GM23248 (cell line): ENCODE results near the gene DOK5. TPM values are rescaled to one million over a fixed set of nuclear protein-coding genes. Genes with fewer than 3 reads are reported as not detected.

ENCODE experiments used
- DNase-seq: peaks from one replicate; pipeline ENCODE4 v3.0.0-alpha.2; 2015
- H2AFZ ChIP-seq: fragments of 200-600 bp; sonication (generic); 2 replicates; pipeline ENCODE4 v1.6.1; 2016; ENCODE audit warnings: antibody characterized with exemption
- H3F3A ChIP-seq: fragments of 200-600 bp; sonication (generic); 2 replicates; pipeline ENCODE4 v1.6.1; 2016; ENCODE audit warnings: mild to moderate bottlenecking, antibody characterized with exemption, mixed run types; ENCODE audit not compliant: insufficient read depth
- H3K27ac ChIP-seq: fragments of 200-600 bp; sonication (generic); 2 replicates; pipeline ENCODE4 v1.5.1; 2016; ENCODE audit warnings: mild to moderate bottlenecking
- H3K27me3 ChIP-seq: fragments of 200-600 bp; sonication (generic); replicated peaks from 2 replicates; pipeline ENCODE4 v1.6.1; 2016; ENCODE audit warnings: mild to moderate bottlenecking; ENCODE audit not compliant: insufficient read depth
- H3K36me3 ChIP-seq: fragments of 200-600 bp; sonication (generic); 2 replicates; pipeline ENCODE4 v1.6.1; 2016; ENCODE audit warnings: low read depth, mild to moderate bottlenecking
- H3K4me1 ChIP-seq: fragments of 200-600 bp; sonication (generic); 2 replicates; pipeline ENCODE4 v1.6.1; 2016; ENCODE audit warnings: mild to moderate bottlenecking; ENCODE audit not compliant: insufficient read depth
- H3K4me2 ChIP-seq: fragments of 200-600 bp; sonication (generic); one replicate; pipeline ENCODE4 v1.6.1; 2016; ENCODE audit warnings: mild to moderate bottlenecking; ENCODE audit not compliant: unreplicated experiment
- H3K4me3 ChIP-seq: fragments of 200-600 bp; sonication (generic); 2 replicates; pipeline ENCODE4 v1.5.1; 2016; ENCODE audit warnings: mild to moderate bottlenecking
- H3K79me2 ChIP-seq: fragments of 200-600 bp; sonication (generic); 2 replicates; pipeline ENCODE4 v1.6.1; 2016; ENCODE audit warnings: mild to moderate bottlenecking; ENCODE audit not compliant: insufficient read depth
- H3K9ac ChIP-seq: fragments of 200-600 bp; sonication (generic); 2 replicates; pipeline ENCODE4 v1.6.1; 2016; ENCODE audit warnings: mild to moderate bottlenecking
- H3K9me2 ChIP-seq: fragments of 200-600 bp; sonication (generic); 2 replicates; pipeline ENCODE4 v1.6.1; 2016; ENCODE audit warnings: mixed run types, mild to moderate bottlenecking, moderate library complexity; ENCODE audit not compliant: insufficient read depth
- H3K9me3 ChIP-seq: fragments of 200-600 bp; sonication (generic); one replicate; pipeline ENCODE4 v1.6.1; 2017; ENCODE audit warnings: low read depth
- H4K20me1 ChIP-seq: fragments of 200-600 bp; sonication (generic); 2 replicates; pipeline ENCODE4 v1.6.0; 2016; ENCODE audit not compliant: insufficient read depth
- EZH2 ChIP-seq: fragments of 200-600 bp; sonication (generic); IDR thresholded peaks from 2 replicates; pipeline ENCODE4 v1.6.1; 2018; ENCODE audit warnings: antibody characterized with exemption, mild to moderate bottlenecking; ENCODE audit not compliant: insufficient read depth, poor library complexity, severe bottlenecking
- EZH2phosphoT487 ChIP-seq: fragments of 200-600 bp; sonication (generic); IDR thresholded peaks from 2 replicates; pipeline ENCODE4 v1.6.1; 2018; ENCODE audit warnings: antibody characterized with exemption, moderate library complexity, mild to moderate bottlenecking, low read depth; ENCODE audit not compliant: insufficient read depth
- WGBS, 2 experiments: methylation state at CpG; one replicate each; pipeline ENCODE4 v1.1.6; 2015 to 2017; ENCODE audit warnings: low lambda C conversion rate in 2 of 2, low coverage in 1 of 2; ENCODE audit errors: missing lambda C conversion rate in 2 of 2; 5-methylcytosine and 5-hydroxymethylcytosine counted together
- in situ Hi-C: fragments of 300-500 bp; cut with MboI; formaldehyde crosslinking; loops from 2 replicates; pipeline ENCODE4 v1.15.0; 2020
- polyA plus RNA-seq: library from polyadenylated mRNA; unstranded; fragments of >200 nt; fragmentation: Nextera tagmentation; extraction: Ambion mirVana; gene quantifications from 2 replicates; pipeline ENCODE4 v1.2.1, GENCODE V29; 2016
- total RNA-seq: library from RNA; depleted of rRNA; stranded (reverse); fragments of >200 nt; shearing (Covaris generic); gene quantifications from 2 replicates; pipeline ENCODE4 v1.2.3, GENCODE V29; 2014

The DOK5 gene
- total and polyA plus RNA-seq, 2 experiments from 2014 or later: 10.8 to 16.1 TPM

DNA sequence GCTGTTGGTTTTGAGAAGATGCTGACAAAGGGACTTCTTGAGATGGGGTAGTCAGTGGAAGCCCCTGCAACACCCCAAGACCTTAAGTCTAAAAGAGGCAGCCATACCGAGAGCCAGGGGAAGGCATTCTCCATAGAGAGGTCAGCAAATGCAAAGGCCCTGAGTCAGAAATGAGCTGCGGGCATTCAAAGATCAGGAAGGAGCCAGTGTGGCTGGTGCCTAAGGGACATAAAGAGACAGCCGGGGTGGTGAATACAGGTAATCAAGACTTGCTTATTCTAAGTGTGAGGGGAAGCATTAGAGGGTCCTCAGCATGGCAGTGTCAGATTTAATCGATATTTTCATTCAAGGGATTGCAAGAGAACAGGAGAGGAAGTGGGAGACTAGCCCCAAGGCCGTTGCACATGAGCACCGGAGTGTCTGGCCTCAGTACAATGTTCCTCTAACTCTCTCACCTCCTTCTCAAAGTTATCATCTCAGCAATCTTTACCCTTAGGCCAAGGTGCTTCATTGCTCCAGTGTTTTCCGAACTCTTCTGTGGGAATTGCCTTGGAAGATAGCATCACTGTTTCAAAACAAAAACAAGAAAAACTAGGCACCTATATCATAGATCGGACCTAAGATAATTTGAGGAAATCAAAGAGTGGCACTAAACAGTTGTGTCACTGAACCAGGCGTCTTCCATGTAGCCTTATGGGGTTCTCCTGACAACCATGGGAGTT, 173.2 kb downstream of the DOK5 start:
- no peak for TF ChIP-seq EZH2phosphoT487
- no peak for TF ChIP-seq EZH2
- H3K9me3 ChIP-seq: no peaks in the 10 kb centered on the region
- no peak overlapping the region for H3K9ac ChIP-seq
- no peak overlapping the region for H3K4me3 ChIP-seq
- peaks cover 18% of the 10 kb centered on the region for H3K4me1 ChIP-seq
- H4K20me1 ChIP-seq: no peaks in the 10 kb centered on the region
- no peak overlapping the region for H2AFZ ChIP-seq
- H3K79me2 ChIP-seq: no peaks in the 10 kb centered on the region
- H3K27ac ChIP-seq: no peak overlapping the region
- no peaks in the 10 kb centered on the region for H3K36me3 ChIP-seq
- 81 to 84% methylated on average over 9 of the region's 9 CpGs for whole genome bisulfite sequencing, 2 experiments
- no peaks in the 10 kb centered on the region for H3K27me3 ChIP-seq
- no peak overlapping the region for H3K4me2 ChIP-seq
- H3K9me2 ChIP-seq: no peaks in the 10 kb centered on the region
- peaks cover 19% of the 10 kb centered on the region for H3F3A ChIP-seq
- no peak for DNase-seq
- in situ Hi-C loops: loop anchor here (5.0 to 10.0 kb wide), 3 partner anchors 174 to 534 kb away; partner anchors contain the start of gene DOK5

DNA sequence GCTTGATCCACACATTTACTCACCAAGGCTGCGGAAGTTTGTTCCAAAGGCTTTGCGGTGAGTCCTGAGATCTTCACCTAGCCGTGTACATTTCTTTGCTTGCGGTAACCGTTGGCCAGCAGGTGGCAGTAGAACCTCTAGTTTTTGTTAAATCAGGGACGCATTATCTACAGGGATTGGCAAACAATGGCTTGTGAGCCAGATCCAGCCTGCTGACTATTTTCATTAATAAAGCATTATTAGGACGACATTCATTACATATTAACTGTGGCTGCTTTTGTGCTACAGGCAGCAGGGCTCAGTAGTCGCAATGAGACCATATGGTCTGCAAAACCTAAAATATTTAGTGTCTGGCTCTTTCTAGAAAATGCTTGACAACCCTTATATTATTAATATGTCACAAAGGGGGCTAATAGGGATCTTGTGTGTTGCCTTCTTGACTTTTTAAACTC, 174.1 kb downstream of the DOK5 start:
- TF ChIP-seq EZH2 (no peak), EZH2phosphoT487 (no peak)
- no peaks in the 10 kb centered on the region for H3K79me2 ChIP-seq
- H3K4me3 ChIP-seq: no peak overlapping the region
- 27 to 32% methylated on average over 8 of the region's 8 CpGs for WGBS, 2 experiments
- H3K36me3 ChIP-seq: no peaks in the 10 kb centered on the region
- no peak overlapping the region for H2AFZ ChIP-seq
- no peaks in the 10 kb centered on the region for H3K9me2 ChIP-seq
- peak; percentile 83 for DNase-seq
- H3K9me3 ChIP-seq: no peaks in the 10 kb centered on the region
- peak overlapping the region; percentile 37 for H3K4me2 ChIP-seq
- H3K9ac ChIP-seq: peak overlapping the region; percentile 21
- in situ Hi-C loops: loop anchor here (5.0 to 10.0 kb wide), 3 partner anchors 175 to 535 kb away; partner anchors contain the start of gene DOK5
- no peaks in the 10 kb centered on the region for H3K27me3 ChIP-seq
- peaks cover 17% of the 10 kb centered on the region for H3K4me1 ChIP-seq
- peaks cover 19% of the 10 kb centered on the region for H3F3A ChIP-seq
- H4K20me1 ChIP-seq: no peaks in the 10 kb centered on the region
- peak overlapping the region; percentile 53 for H3K27ac ChIP-seq

DNA sequence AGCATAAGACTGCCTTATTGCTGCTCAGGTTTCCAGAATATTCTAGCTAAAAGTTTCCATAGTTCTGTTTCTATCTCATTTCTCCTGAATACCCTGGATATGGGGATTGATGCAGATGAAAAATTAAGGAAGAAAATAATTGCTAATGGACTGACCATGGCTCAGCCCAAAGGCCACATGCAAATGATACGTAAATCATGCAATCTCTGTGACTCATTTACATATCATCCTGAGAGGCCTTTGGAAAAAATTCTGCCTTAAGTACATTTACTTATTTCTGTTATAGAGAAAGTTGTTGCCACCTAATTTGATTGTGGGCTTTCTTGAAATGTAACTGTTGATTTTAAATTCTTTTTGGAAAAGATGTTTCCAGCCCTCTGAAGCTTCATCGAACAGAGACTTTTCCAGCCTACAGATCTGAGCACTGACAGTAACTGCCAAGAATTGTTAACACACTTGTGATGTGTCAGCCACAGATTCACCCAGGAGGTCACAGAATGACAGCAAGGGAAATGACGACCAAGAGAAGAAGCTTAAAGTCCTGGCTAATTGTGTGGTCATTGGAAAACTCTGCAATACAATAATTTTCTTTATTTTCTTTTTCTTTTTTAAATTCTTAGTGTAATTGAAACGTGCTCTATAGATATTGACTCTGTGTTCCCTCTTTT, 174.8 kb downstream of the DOK5 start:
- no peaks in the 10 kb centered on the region for H3K36me3 ChIP-seq

DNA sequence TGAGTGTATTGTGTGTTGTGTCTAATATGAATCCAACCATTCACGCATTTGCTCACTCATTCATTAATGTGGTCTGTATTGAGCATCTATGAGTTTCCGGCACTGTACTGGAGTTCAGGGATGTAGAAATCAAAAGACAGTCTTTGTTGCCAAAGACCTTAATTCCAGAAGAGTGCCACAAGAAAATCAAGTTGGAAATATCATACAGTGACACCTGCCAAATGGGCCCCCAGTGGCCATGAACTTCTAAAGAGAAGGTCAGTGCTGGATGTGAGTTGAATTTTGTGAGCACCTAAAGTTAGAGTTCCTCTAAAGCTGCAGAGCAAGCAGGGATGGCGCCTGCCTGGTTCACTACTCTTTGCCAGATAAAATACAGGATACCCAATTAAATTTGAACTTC, 175.9 kb downstream of the DOK5 start:
- no peak overlapping the region for H3K4me2 ChIP-seq
- no peaks in the 10 kb centered on the region for H4K20me1 ChIP-seq
- H3K4me3 ChIP-seq: no peak overlapping the region
- H3K79me2 ChIP-seq: no peaks in the 10 kb centered on the region
- no peak overlapping the region for H2AFZ ChIP-seq
- H3K27me3 ChIP-seq: no peaks in the 10 kb centered on the region
- in situ Hi-C loops: no loop called here
- no peak overlapping the region for H3K9ac ChIP-seq
- no peak overlapping the region for H3K27ac ChIP-seq
- no peaks in the 10 kb centered on the region for H3K36me3 ChIP-seq
- peaks cover 17% of the 10 kb centered on the region for H3K4me1 ChIP-seq
- TF ChIP-seq EZH2phosphoT487 (no peak), EZH2 (no peak)
- 97 to 99% methylated on average over 3 of the region's 3 CpGs for WGBS, 2 experiments
- H3K9me3 ChIP-seq: no peaks in the 10 kb centered on the region
- H3F3A ChIP-seq: peaks cover 19% of the 10 kb centered on the region
- H3K9me2 ChIP-seq: no peaks in the 10 kb centered on the region
- no peak for DNase-seq

More for the DNA sequence above, 174.8 kb downstream of the DOK5 start:
- DNase-seq: peak; percentile 87
- H3K9me3 ChIP-seq: no peaks in the 10 kb centered on the region
- peaks cover 19% of the 10 kb centered on the region for H3F3A ChIP-seq
- no peaks in the 10 kb centered on the region for H4K20me1 ChIP-seq
- no peak overlapping the region for H3K4me3 ChIP-seq
- 23 to 24% methylated on average over 4 of the region's 4 CpGs for WGBS, 2 experiments
- peak overlapping the region; percentile 53 for H3K27ac ChIP-seq
- peaks cover 17% of the 10 kb centered on the region for H3K4me1 ChIP-seq
- 0 out of 2 replicates have a peak overlapping the region, but pooled peaks have one; percentile 4 for H2AFZ ChIP-seq
- no peaks in the 10 kb centered on the region for H3K27me3 ChIP-seq
- in situ Hi-C loops: no loop called here
- TF ChIP-seq EZH2 (no peak), EZH2phosphoT487 (0 out of 2 replicates have a peak, but pooled peaks have one; percentile 25)
- no peaks in the 10 kb centered on the region for H3K9me2 ChIP-seq
- H3K79me2 ChIP-seq: no peaks in the 10 kb centered on the region
- peak overlapping the region; percentile 21 for H3K9ac ChIP-seq
- peak overlapping the region; percentile 37 for H3K4me2 ChIP-seq
